Measurements from ENCODE around the gene DDIT4. TPM values are rescaled to one million over a fixed set of nuclear protein-coding genes. Genes with fewer than 3 reads are reported as not detected.

Gene DDIT4
- total RNA-seq, 1 experiment from 2014 or later: 68.9 TPM

DNA sequence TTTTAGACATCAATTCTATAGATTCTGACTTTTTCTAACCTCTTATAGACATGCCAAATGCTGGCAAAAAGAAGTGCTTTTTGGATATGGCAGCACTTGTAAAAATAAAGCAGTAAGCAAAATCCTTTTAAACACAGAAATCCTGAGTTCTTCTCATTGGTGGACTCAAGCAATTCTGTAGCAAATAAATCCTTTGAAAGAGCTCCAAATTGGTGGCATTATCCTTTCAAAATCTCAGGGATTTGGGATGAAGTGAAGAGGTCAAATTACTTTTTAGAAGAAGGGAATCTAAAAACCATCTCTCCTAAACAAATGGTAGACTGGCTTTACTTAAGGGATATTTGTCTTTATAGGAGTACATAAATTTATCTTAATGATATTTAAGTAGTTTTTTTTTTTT is 40.1 kb upstream of the DDIT4 start:
- no peaks in the 10 kb centered on the region for H3K4me1 ChIP-seq (ENCODE audit: insufficient read depth, low read length)
- H3K36me3 ChIP-seq (ENCODE audit: low read depth, low read length): peaks cover 9% of the 10 kb centered on the region; the same call in 1 of the 2 replicates
- POLR2A ChIA-PET (ENCODE audit: unreplicated experiment): no interaction called here
- no peaks in the 10 kb centered on the region for H3F3A ChIP-seq (ENCODE audit: low read length, unreplicated experiment)
- no TSS peak for BruUV-seq (replicated peaks)
- no peaks in the 10 kb centered on the region for H4K20me1 ChIP-seq (ENCODE audit: low read length)
- H3K79me2 ChIP-seq (ENCODE audit: low read length): peaks cover 5% of the 10 kb centered on the region; the same call in 1 of the 2 replicates
- no peak overlapping the region for H3K9ac ChIP-seq (ENCODE audit: low read length)
- H3K4me2 ChIP-seq (ENCODE audit: low read length): no peak overlapping the region
- no peaks in the 10 kb centered on the region for H3K27me3 ChIP-seq (ENCODE audit: low read length)
- TF ChIP-seq EZH2phosphoT487 (IDR thresholded peaks at IDR 0.05; ENCODE audit: borderline replicate concordance, low read length): no peak
- no peak for TF ChIP-seq EZH2 (IDR thresholded peaks at IDR 0.05; ENCODE audit: low read length, unreplicated experiment)
- TF ChIP-seq, protein P1, sequence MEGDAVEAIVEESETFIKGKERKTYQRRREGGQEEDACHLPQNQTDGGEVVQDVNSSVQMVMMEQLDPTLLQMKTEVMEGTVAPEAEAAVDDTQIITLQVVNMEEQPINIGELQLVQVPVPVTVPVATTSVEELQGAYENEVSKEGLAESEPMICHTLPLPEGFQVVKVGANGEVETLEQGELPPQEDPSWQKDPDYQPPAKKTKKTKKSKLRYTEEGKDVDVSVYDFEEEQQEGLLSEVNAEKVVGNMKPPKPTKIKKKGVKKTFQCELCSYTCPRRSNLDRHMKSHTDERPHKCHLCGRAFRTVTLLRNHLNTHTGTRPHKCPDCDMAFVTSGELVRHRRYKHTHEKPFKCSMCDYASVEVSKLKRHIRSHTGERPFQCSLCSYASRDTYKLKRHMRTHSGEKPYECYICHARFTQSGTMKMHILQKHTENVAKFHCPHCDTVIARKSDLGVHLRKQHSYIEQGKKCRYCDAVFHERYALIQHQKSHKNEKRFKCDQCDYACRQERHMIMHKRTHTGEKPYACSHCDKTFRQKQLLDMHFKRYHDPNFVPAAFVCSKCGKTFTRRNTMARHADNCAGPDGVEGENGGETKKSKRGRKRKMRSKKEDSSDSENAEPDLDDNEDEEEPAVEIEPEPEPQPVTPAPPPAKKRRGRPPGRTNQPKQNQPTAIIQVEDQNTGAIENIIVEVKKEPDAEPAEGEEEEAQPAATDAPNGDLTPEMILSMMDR (conservative IDR thresholded peaks at IDR 0.05; ENCODE audit: low read depth, low read length): no peak
- H3K9me3 ChIP-seq (ENCODE audit: low read length): no peaks in the 10 kb centered on the region
- H3K9me2 ChIP-seq (replicated peaks; ENCODE audit: low read length): no peaks in the 10 kb centered on the region
- no peak overlapping the region for H3K27ac ChIP-seq (ENCODE audit: low read length)
- CTCF ChIA-PET: no interaction called here
- intact Hi-C loops (cut with micrococcal nuclease): no loop called here
- H3K4me3 ChIP-seq (ENCODE audit: low read length): no peak overlapping the region
- H2AFZ ChIP-seq (ENCODE audit: low read length): no peak overlapping the region
- no peak for ATAC-seq
- no peak for DNase-seq

DNA sequence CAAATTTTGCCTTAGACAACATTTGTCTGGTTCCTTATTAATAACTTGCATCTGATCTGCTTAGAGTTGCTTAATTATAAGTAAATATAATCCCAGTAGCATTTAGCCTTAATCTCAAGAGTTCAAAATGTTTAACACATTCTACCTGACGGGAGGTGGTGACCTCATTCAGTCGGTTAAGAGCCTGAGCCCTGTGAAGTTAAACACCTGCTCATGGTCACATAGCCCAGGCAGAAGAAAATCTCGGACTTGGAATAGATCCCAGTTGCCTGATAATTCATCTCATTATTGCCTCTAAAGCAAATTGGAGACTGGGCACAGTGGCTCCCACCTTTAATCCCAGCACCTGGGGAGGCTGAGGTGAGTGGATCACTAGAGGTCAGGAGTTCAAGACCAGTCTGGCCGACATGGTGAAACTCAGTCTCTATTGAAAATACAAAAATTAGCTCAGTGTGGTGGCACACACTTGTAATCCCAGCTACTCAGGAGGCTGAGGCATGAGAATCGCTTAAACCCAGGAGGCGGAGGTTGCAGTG is 39.1 kb upstream of the DDIT4 start:
- ATAC-seq: no peak
- CTCF ChIA-PET: no interaction called here

More for the DNA sequence above, 39.1 kb upstream of the DDIT4 start:
- Histone ChIP-seq H3K4me3 (ENCODE audit: low read length) (no peak overlapping the region), H3K9ac (ENCODE audit: low read length) (no peak overlapping the region), H3K9me2 (replicated peaks; ENCODE audit: low read length) (no peaks in the 10 kb centered on the region), H3K9me3 (ENCODE audit: low read length) (no peaks in the 10 kb centered on the region), H2AFZ (ENCODE audit: low read length) (no peak overlapping the region), H3K27me3 (ENCODE audit: low read length) (no peaks in the 10 kb centered on the region), H3K4me2 (ENCODE audit: low read length) (no peak overlapping the region), H3F3A (ENCODE audit: low read length, unreplicated experiment) (no peaks in the 10 kb centered on the region), H4K20me1 (ENCODE audit: low read length) (no peaks in the 10 kb centered on the region), H3K36me3 (ENCODE audit: low read depth, low read length) (peaks cover 9% of the 10 kb centered on the region; the same call in 1 of the 2 replicates), H3K4me1 (ENCODE audit: insufficient read depth, low read length) (no peaks in the 10 kb centered on the region), H3K27ac (ENCODE audit: low read length) (no peak overlapping the region), H3K79me2 (ENCODE audit: low read length) (0 out of 2 replicates have a peak, but pooled peaks cover under 1% of the 10 kb centered on the region)
- POLR2A ChIA-PET (ENCODE audit: unreplicated experiment): no interaction called here
- intact Hi-C loops (cut with micrococcal nuclease): no loop called here
- BruUV-seq (replicated peaks): no TSS peak
- DNase-seq: no peak
- no peak for TF ChIP-seq EZH2 (IDR thresholded peaks at IDR 0.05; ENCODE audit: low read length, unreplicated experiment)
- no peak for TF ChIP-seq EZH2phosphoT487 (IDR thresholded peaks at IDR 0.05; ENCODE audit: borderline replicate concordance, low read length)
- TF ChIP-seq, protein P1 (conservative IDR thresholded peaks at IDR 0.05; ENCODE audit: low read depth, low read length): no peak

All from PC-3 (cell line).